IMR-90 (cell line): ENCODE results near the gene SELENOM. TPM values are rescaled to one million over a fixed set of nuclear protein-coding genes. Genes with fewer than 3 reads are reported as not detected.

Source experiments
- ATAC-seq: fragments of 200-7000 bp; cut with Tn5 transposase; 2 replicates; pipeline ENCODE4 v1.9.1; 2020; ENCODE audit warnings: low read depth, mild to moderate bottlenecking, moderate library complexity
- BruUV-seq: library from RNA; stranded (reverse); fragments of 400-500 nt; replicated peaks from 2 replicates; lab custom pipeline; 2021; lab: Mats Ljungman, UMichigan
- CTCF ChIA-PET: fragments of 300-600 bp; formaldehyde crosslinking; extraction: SDS; loops from one replicate; lab custom pipeline; 2021; ENCODE audit warnings: antibody characterized with exemption; lab: Yijun Ruan, JAX
- POLR2A ChIA-PET: fragments of 300-600 bp; sonication (Branson Sonifier 250); formaldehyde crosslinking; loops from one replicate; lab custom pipeline; 2022; ENCODE audit warnings: antibody characterized with exemption; ENCODE audit not compliant: unreplicated experiment; lab: Charles Lee
- DNase-seq: peaks from one replicate; pipeline ENCODE4 v3.0.0; 2013
- H2AFZ ChIP-seq: replicated peaks from 2 replicates; pipeline ENCODE3; 2013; ENCODE audit warnings: low read length, mild to moderate bottlenecking; ENCODE audit not compliant: poor library complexity
- H2AK5ac ChIP-seq: 2 replicates; pipeline ENCODE4 v1.6.1; 2013; ENCODE audit warnings: low read depth, low read length, inconsistent platforms
- H2AK9ac ChIP-seq: replicated peaks from 2 replicates; pipeline ENCODE3; 2013; ENCODE audit warnings: mild to moderate bottlenecking, low read depth, low read length, moderate library complexity; ENCODE audit not compliant: poor library complexity
- H2BK120ac ChIP-seq: 2 replicates; pipeline ENCODE4 v1.6.1; 2013; ENCODE audit warnings: low read depth, low read length, inconsistent platforms
- H2BK15ac ChIP-seq: 3 replicates; pipeline ENCODE4 v1.6.1; 2013; ENCODE audit warnings: low read depth, low read length, inconsistent platforms
- H2BK20ac ChIP-seq: 2 replicates; pipeline ENCODE4 v1.6.1; 2013; ENCODE audit warnings: low read depth, mild to moderate bottlenecking, inconsistent platforms, low read length, moderate library complexity
- H2BK5ac ChIP-seq: 2 replicates; pipeline ENCODE4 v1.6.1; 2013; ENCODE audit warnings: mild to moderate bottlenecking, low read depth, low read length, inconsistent platforms; ENCODE audit not compliant: poor library complexity, severe bottlenecking
- H3K14ac ChIP-seq: replicated peaks from 2 replicates; pipeline ENCODE4 v1.6.1; 2013; ENCODE audit warnings: low read depth, low read length, inconsistent platforms
- H3K18ac ChIP-seq: 2 replicates; pipeline ENCODE4 v1.6.1; 2013; ENCODE audit warnings: low read depth, low read length, control low read depth
- H3K23ac ChIP-seq: 2 replicates; pipeline ENCODE4 v1.6.1; 2013; ENCODE audit warnings: low read depth, low read length, inconsistent platforms
- H3K27ac ChIP-seq: 2 replicates; pipeline ENCODE4 v1.5.1; 2013; ENCODE audit warnings: mild to moderate bottlenecking, control low read depth, low read length; ENCODE audit not compliant: insufficient read depth
- H3K27me3 ChIP-seq: 2 replicates; pipeline ENCODE4 v1.6.1; 2013; ENCODE audit warnings: low read length; ENCODE audit not compliant: control insufficient read depth, insufficient read depth
- H3K36me3 ChIP-seq: 2 replicates; pipeline ENCODE4 v1.6.1; 2013; ENCODE audit warnings: low read length, mixed read lengths; ENCODE audit not compliant: control insufficient read depth, insufficient read depth
- H3K4ac ChIP-seq: 2 replicates; pipeline ENCODE4 v1.6.1; 2013; ENCODE audit warnings: low read depth, low read length, inconsistent platforms
- H3K4me1 ChIP-seq: 2 replicates; pipeline ENCODE4 v1.6.1; 2013; ENCODE audit warnings: low read length, mixed read lengths; ENCODE audit not compliant: control insufficient read depth, insufficient read depth
- H3K4me2 ChIP-seq: 2 replicates; pipeline ENCODE4 v1.6.1; 2013; ENCODE audit warnings: low read depth, mild to moderate bottlenecking, control low read depth, low read length, moderate library complexity
- H3K4me3 ChIP-seq: 2 replicates; pipeline ENCODE4 v1.5.1; 2013; ENCODE audit warnings: low read depth, mild to moderate bottlenecking, control low read depth, low read length, moderate library complexity; ENCODE audit not compliant: insufficient read depth
- H3K56ac ChIP-seq: 2 replicates; pipeline ENCODE4 v1.6.1; 2013; ENCODE audit warnings: low read length, inconsistent platforms; ENCODE audit not compliant: insufficient read depth; ENCODE audit errors: extremely low read depth
- H3K79me1 ChIP-seq, 2 experiments: 2 replicates each; pipeline ENCODE4 v1.6.1; 2013; ENCODE audit warnings: low read length in 2 of 2, inconsistent platforms in 1 of 2, low read depth in 1 of 2
- H3K9ac ChIP-seq: 2 replicates; pipeline ENCODE4 v1.6.1; 2013; ENCODE audit warnings: low read depth, low read length, control low read depth
- H3K9me1 ChIP-seq: 2 replicates; pipeline ENCODE4 v1.6.1; 2013; ENCODE audit warnings: low read length, inconsistent platforms; ENCODE audit not compliant: insufficient read depth
- H3K9me3 ChIP-seq: 2 replicates; pipeline ENCODE4 v1.6.1; 2013; ENCODE audit warnings: low read length; ENCODE audit not compliant: control insufficient read depth, insufficient read depth
- H4K20me1 ChIP-seq: 2 replicates; pipeline ENCODE4 v1.6.1; 2013; ENCODE audit warnings: low read length, inconsistent platforms; ENCODE audit not compliant: insufficient read depth
- H4K5ac ChIP-seq: 2 replicates; pipeline ENCODE4 v1.6.1; 2013; ENCODE audit warnings: mild to moderate bottlenecking, low read depth, low read length, control low read depth
- H4K8ac ChIP-seq, 2 experiments: 2 replicates each; pipeline ENCODE4 v1.6.1; 2013; ENCODE audit warnings: low read depth in 2 of 2, low read length in 2 of 2, control low read depth in 1 of 2, inconsistent platforms in 1 of 2
- H4K91ac ChIP-seq: 2 replicates; pipeline ENCODE4 v1.6.1; 2013; ENCODE audit warnings: low read depth, low read length, inconsistent platforms; ENCODE audit not compliant: insufficient read depth
- BHLHE40 ChIP-seq: fragments of 150-350 bp; IDR thresholded peaks from 2 replicates; pipeline ENCODE4 v1.6.1; 2016; ENCODE audit warnings: mild to moderate bottlenecking, low read depth, low read length
- CEBPB ChIP-seq: IDR thresholded peaks from 2 replicates; pipeline ENCODE4 v1.6.1; 2012; ENCODE audit warnings: low read depth, low read length, improper control_type of control experiment
- CHD1 ChIP-seq: IDR thresholded peaks from 2 replicates; pipeline ENCODE4 v1.6.1; 2012; ENCODE audit warnings: low read depth, low read length, improper control_type of control experiment
- FOS ChIP-seq: fragments of 150-350 bp; IDR thresholded peaks from 2 replicates; pipeline ENCODE4 v1.6.1; 2016; ENCODE audit warnings: low read depth, low read length
- MAZ ChIP-seq: IDR thresholded peaks from 2 replicates; pipeline ENCODE4 v1.6.1; 2012; ENCODE audit warnings: low read depth, mild to moderate bottlenecking, low read length, improper control_type of control experiment, moderate library complexity, borderline replicate concordance
- MXI1 ChIP-seq: IDR thresholded peaks from 2 replicates; pipeline ENCODE4 v1.6.1; 2012; ENCODE audit warnings: low read depth, mild to moderate bottlenecking, low read length, moderate library complexity, borderline replicate concordance
- NFE2L2 ChIP-seq: fragments of 150-350 bp; IDR thresholded peaks from 2 replicates; pipeline ENCODE4 v1.6.1; 2016; ENCODE audit warnings: low read depth, mild to moderate bottlenecking, low read length
- POLR2A ChIP-seq: IDR thresholded peaks from 2 replicates; pipeline ENCODE4 v1.6.1; 2012; ENCODE audit warnings: mild to moderate bottlenecking, low read depth, low read length
- RCOR1 ChIP-seq: IDR thresholded peaks from 2 replicates; pipeline ENCODE4 v1.6.1; 2012; ENCODE audit warnings: mild to moderate bottlenecking, low read length, improper control_type of control experiment; ENCODE audit not compliant: insufficient replicate concordance
- RFX5 ChIP-seq: IDR thresholded peaks from 2 replicates; pipeline ENCODE4 v1.8.0; 2012; ENCODE audit warnings: low read depth, mild to moderate bottlenecking, low read length, moderate library complexity
- WGBS, 2 experiments: methylation state at CpG; one replicate each; pipeline versions ENCODE4 v1.1.5 to v1.1.7; 2013; ENCODE audit warnings: missing lambda C conversion rate in 2 of 2; ENCODE audit not compliant: insufficient read length in 1 of 2; ENCODE audit errors: extremely low coverage in 2 of 2; 5-methylcytosine and 5-hydroxymethylcytosine counted together
- dilution Hi-C: fragments of 300-500 bp; cut with HindIII; formaldehyde crosslinking; loops from one replicate; pipeline ENCODE4 v1.14.3; 2018; ENCODE audit warnings: low sequenced_read_pairs; ENCODE audit not compliant: unreplicated experiment
- in situ Hi-C: fragments of 300-500 bp; cut with MboI; formaldehyde crosslinking; loops from 3 replicates; pipeline ENCODE4 v1.14.3; 2019; ENCODE audit warnings: low sequenced_read_pairs, inconsistent platforms, mixed read lengths
- intact Hi-C: fragments of 100-400 bp; cut with micrococcal nuclease; formaldehyde crosslinking; loops from 2 replicates; pipeline ENCODE4 v1.10.0; 2022
- polyA plus RNA-seq, 3 experiments: library from polyadenylated mRNA; depleted of rRNA; stranded (reverse); fragments of >200 nt; gene quantifications; 2 replicates each; pipeline ENCODE4 v1.2.3, GENCODE V29; 2012; ENCODE audit warnings: low replicate concordance in 1 of 3
- total RNA-seq: library from RNA; depleted of rRNA; stranded (reverse); fragments of >200 nt; gene quantifications from 2 replicates; pipeline ENCODE4 v1.2.3, GENCODE V29; 2012
- TF ChIP-seq, protein P1 (sequence below): fragments of 150-350 bp; IDR thresholded peaks from 2 replicates; pipeline ENCODE4 v1.6.1; 2016; ENCODE audit warnings: low read depth, mild to moderate bottlenecking, low read length, moderate library complexity, borderline replicate concordance
- TF ChIP-seq, protein P2 (sequence below): conservative IDR thresholded peaks from 2 replicates; pipeline ENCODE4 v1.5.1; 2012; ENCODE audit warnings: mild to moderate bottlenecking, low read depth, low read length, improper control_type of control experiment
- TF ChIP-seq, protein P3 (sequence below): fragments of 150-350 bp; IDR thresholded peaks from 2 replicates; pipeline ENCODE4 v1.6.1; 2017; ENCODE audit warnings: mild to moderate bottlenecking, antibody characterized with exemption, low read length, low read depth

The SELENOM gene
- total and polyA plus RNA-seq, 2 of the 4 experiments (the other 2 are of a cell fraction): 46.2 to 270 TPM

- Histone ChIP-seq H3K4me1 (no peaks in the 10 kb centered on the region), H3K4ac (no peak overlapping the region), H3K14ac (no peak overlapping the region), H2BK120ac (no peak overlapping the region), H3K27ac (no peak overlapping the region), H4K8ac (no peak overlapping the region), H3K4me3 (no peak overlapping the region), H3K36me3 (no peaks in the 10 kb centered on the region), H2AFZ (no peak overlapping the region), H2AK9ac (no peak overlapping the region), H3K9me1 (no peaks in the 10 kb centered on the region), H4K20me1 (no peaks in the 10 kb centered on the region), H3K9me3 (no peaks in the 10 kb centered on the region), H4K91ac (no peak overlapping the region), H2BK20ac (no peak overlapping the region), H2BK5ac (no peak overlapping the region), H4K5ac (no peak overlapping the region), H2AK5ac (no peak overlapping the region), H3K27me3 (peaks cover 29% of the 10 kb centered on the region), H3K56ac (no peak overlapping the region), H3K18ac (no peak overlapping the region), H3K79me1 (no peaks in the 10 kb centered on the region), H3K4me2 (no peak overlapping the region), H3K23ac (no peak overlapping the region), H2BK15ac (no peak overlapping the region), H3K9ac (no peak overlapping the region)
- in situ Hi-C loops: no loop called here
- dilution Hi-C loops: no loop called here
- TF ChIP-seq MAZ (no peak), RCOR1 (no peak), FOS (no peak), CEBPB (no peak), BHLHE40 (no peak), RFX5 (no peak), MXI1 (no peak), NFE2L2 (no peak), CHD1 (no peak), POLR2A (no peak)
- TF ChIP-seq, protein P1, sequence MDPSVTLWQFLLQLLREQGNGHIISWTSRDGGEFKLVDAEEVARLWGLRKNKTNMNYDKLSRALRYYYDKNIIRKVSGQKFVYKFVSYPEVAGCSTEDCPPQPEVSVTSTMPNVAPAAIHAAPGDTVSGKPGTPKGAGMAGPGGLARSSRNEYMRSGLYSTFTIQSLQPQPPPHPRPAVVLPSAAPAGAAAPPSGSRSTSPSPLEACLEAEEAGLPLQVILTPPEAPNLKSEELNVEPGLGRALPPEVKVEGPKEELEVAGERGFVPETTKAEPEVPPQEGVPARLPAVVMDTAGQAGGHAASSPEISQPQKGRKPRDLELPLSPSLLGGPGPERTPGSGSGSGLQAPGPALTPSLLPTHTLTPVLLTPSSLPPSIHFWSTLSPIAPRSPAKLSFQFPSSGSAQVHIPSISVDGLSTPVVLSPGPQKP: no peak
- TF ChIP-seq, protein P2, sequence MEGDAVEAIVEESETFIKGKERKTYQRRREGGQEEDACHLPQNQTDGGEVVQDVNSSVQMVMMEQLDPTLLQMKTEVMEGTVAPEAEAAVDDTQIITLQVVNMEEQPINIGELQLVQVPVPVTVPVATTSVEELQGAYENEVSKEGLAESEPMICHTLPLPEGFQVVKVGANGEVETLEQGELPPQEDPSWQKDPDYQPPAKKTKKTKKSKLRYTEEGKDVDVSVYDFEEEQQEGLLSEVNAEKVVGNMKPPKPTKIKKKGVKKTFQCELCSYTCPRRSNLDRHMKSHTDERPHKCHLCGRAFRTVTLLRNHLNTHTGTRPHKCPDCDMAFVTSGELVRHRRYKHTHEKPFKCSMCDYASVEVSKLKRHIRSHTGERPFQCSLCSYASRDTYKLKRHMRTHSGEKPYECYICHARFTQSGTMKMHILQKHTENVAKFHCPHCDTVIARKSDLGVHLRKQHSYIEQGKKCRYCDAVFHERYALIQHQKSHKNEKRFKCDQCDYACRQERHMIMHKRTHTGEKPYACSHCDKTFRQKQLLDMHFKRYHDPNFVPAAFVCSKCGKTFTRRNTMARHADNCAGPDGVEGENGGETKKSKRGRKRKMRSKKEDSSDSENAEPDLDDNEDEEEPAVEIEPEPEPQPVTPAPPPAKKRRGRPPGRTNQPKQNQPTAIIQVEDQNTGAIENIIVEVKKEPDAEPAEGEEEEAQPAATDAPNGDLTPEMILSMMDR: no peak
- TF ChIP-seq, protein P3, sequence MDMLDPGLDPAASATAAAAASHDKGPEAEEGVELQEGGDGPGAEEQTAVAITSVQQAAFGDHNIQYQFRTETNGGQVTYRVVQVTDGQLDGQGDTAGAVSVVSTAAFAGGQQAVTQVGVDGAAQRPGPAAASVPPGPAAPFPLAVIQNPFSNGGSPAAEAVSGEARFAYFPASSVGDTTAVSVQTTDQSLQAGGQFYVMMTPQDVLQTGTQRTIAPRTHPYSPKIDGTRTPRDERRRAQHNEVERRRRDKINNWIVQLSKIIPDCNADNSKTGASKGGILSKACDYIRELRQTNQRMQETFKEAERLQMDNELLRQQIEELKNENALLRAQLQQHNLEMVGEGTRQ: no peak
- CTCF ChIA-PET: no interaction called here
- intact Hi-C loops: no loop called here
- POLR2A ChIA-PET: no interaction called here
- DNase-seq: no peak
- WGBS, 2 experiments: 67% methylated on average over 3 of the region's 10 CpGs; no CpG with 5 or more reads in 1 of the 2 experiments
- no TSS peak for BruUV-seq
- ATAC-seq: no peak
Observed at GRCh38 chr22:31137721-31138120, 30.4 kb upstream of the SELENOM start.
